ENCODE measurements around the gene DESI2.
"Not testable (repeated sequence)": the region's sequence is repeated elsewhere in the genome, so short reads cannot be mapped to it uniquely, and the experiment has no call there.

Gene DESI2

GRCh38 chr1:244660595-244660994 lies 7.7 kb downstream of the DESI2 start:
- Histone ChIP-seq H3K27me3 (ENCODE audit: control insufficient read depth, insufficient read depth, low read length) (no peaks in the 10 kb centered on the region), H3K27ac (ENCODE audit: low read depth, low read length) (no peak overlapping the region), H3K4me3 (ENCODE audit: low read length) (no peak overlapping the region), H3K9ac (ENCODE audit: low read length) (no peak overlapping the region), H3K36me3 (ENCODE audit: control insufficient read depth, insufficient read depth, low read length) (no peaks in the 10 kb centered on the region), H3K4me1 (ENCODE audit: control insufficient read depth, insufficient read depth, low read length) (no peaks in the 10 kb centered on the region)

- H3K27me3 ChIP-seq (ENCODE audit: control insufficient read depth, insufficient read depth, low read length); H3K27ac ChIP-seq (ENCODE audit: low read depth, low read length); H3K4me3 ChIP-seq (ENCODE audit: low read length); H3K4me1 ChIP-seq (ENCODE audit: control insufficient read depth, insufficient read depth, low read length); H3K9ac ChIP-seq (ENCODE audit: low read length); H3K36me3 ChIP-seq (ENCODE audit: control insufficient read depth, insufficient read depth, low read length): not testable (repeated sequence)
These were observed 8.8 kb downstream of the DESI2 start for GRCh38 chr1:244661569-244662312.

- H3K4me1 ChIP-seq (ENCODE audit: control insufficient read depth, insufficient read depth, low read length), result no peaks in the 10 kb centered on the region
- H3K4me3 ChIP-seq (ENCODE audit: low read length), result no peak overlapping the region
- no peaks in the 10 kb centered on the region for H3K36me3 ChIP-seq (ENCODE audit: control insufficient read depth, insufficient read depth, low read length)
- no peaks in the 10 kb centered on the region for H3K27me3 ChIP-seq (ENCODE audit: control insufficient read depth, insufficient read depth, low read length)
- no peak overlapping the region for H3K27ac ChIP-seq (ENCODE audit: low read depth, low read length)
- H3K9ac ChIP-seq (ENCODE audit: low read length), result no peak overlapping the region
These were observed 9.7 kb downstream of the DESI2 start for GRCh38 chr1:244662599-244662998.

- Histone ChIP-seq H3K27ac (ENCODE audit: low read depth, low read length) (no peak overlapping the region), H3K36me3 (ENCODE audit: control insufficient read depth, insufficient read depth, low read length) (no peaks in the 10 kb centered on the region), H3K4me1 (ENCODE audit: control insufficient read depth, insufficient read depth, low read length) (no peaks in the 10 kb centered on the region), H3K27me3 (ENCODE audit: control insufficient read depth, insufficient read depth, low read length) (no peaks in the 10 kb centered on the region), H3K9ac (ENCODE audit: low read length) (no peak overlapping the region), H3K4me3 (ENCODE audit: low read length) (no peak overlapping the region)
These were observed 11.4 kb downstream of the DESI2 start for GRCh38 chr1:244664353-244664752.

- Histone ChIP-seq H3K36me3 (ENCODE audit: control insufficient read depth, insufficient read depth, low read length) (no peaks in the 10 kb centered on the region), H3K27ac (ENCODE audit: low read depth, low read length) (no peak overlapping the region), H3K27me3 (ENCODE audit: control insufficient read depth, insufficient read depth, low read length) (no peaks in the 10 kb centered on the region), H3K4me3 (ENCODE audit: low read length) (no peak overlapping the region), H3K4me1 (ENCODE audit: control insufficient read depth, insufficient read depth, low read length) (no peaks in the 10 kb centered on the region), H3K9ac (ENCODE audit: low read length) (no peak overlapping the region)
These were observed 12.9 kb downstream of the DESI2 start for GRCh38 chr1:244665771-244666217.

GRCh38 chr1:244666672-244667418 lies 13.9 kb downstream of the DESI2 start:
- H3K27ac ChIP-seq (ENCODE audit: low read depth, low read length); H3K4me1 ChIP-seq (ENCODE audit: control insufficient read depth, insufficient read depth, low read length); H3K9ac ChIP-seq (ENCODE audit: low read length); H3K27me3 ChIP-seq (ENCODE audit: control insufficient read depth, insufficient read depth, low read length); H3K4me3 ChIP-seq (ENCODE audit: low read length); H3K36me3 ChIP-seq (ENCODE audit: control insufficient read depth, insufficient read depth, low read length): not testable (repeated sequence)

- no peak overlapping the region for H3K4me3 ChIP-seq (ENCODE audit: low read length)
- H3K27ac ChIP-seq (ENCODE audit: low read depth, low read length), result no peak overlapping the region
- H3K36me3 ChIP-seq (ENCODE audit: control insufficient read depth, insufficient read depth, low read length), result no peaks in the 10 kb centered on the region
- no peaks in the 10 kb centered on the region for H3K27me3 ChIP-seq (ENCODE audit: control insufficient read depth, insufficient read depth, low read length)
- peaks cover under 1% of the 10 kb centered on the region for H3K4me1 ChIP-seq (ENCODE audit: control insufficient read depth, insufficient read depth, low read length)
- H3K9ac ChIP-seq (ENCODE audit: low read length), result no peak overlapping the region
These were observed 14.9 kb downstream of the DESI2 start for GRCh38 chr1:244667797-244668196.

- H3K9ac ChIP-seq (ENCODE audit: low read length), result no peak overlapping the region
- no peaks in the 10 kb centered on the region for H3K27me3 ChIP-seq (ENCODE audit: control insufficient read depth, insufficient read depth, low read length)
- H3K4me3 ChIP-seq (ENCODE audit: low read length), result peak overlapping the region; percentile 1
- no peaks in the 10 kb centered on the region for H3K36me3 ChIP-seq (ENCODE audit: control insufficient read depth, insufficient read depth, low read length)
- peak overlapping the region; percentile 32 for H3K27ac ChIP-seq (ENCODE audit: low read depth, low read length)
- H3K4me1 ChIP-seq (ENCODE audit: control insufficient read depth, insufficient read depth, low read length), result peaks cover 5% of the 10 kb centered on the region
These were observed 20.2 kb downstream of the DESI2 start for GRCh38 chr1:244672946-244673682.

- no peak overlapping the region for H3K9ac ChIP-seq (ENCODE audit: low read length)
- H3K4me1 ChIP-seq (ENCODE audit: control insufficient read depth, insufficient read depth, low read length), result peaks cover 5% of the 10 kb centered on the region
- H3K27me3 ChIP-seq (ENCODE audit: control insufficient read depth, insufficient read depth, low read length), result no peaks in the 10 kb centered on the region
- H3K36me3 ChIP-seq (ENCODE audit: control insufficient read depth, insufficient read depth, low read length), result no peaks in the 10 kb centered on the region
- H3K4me3 ChIP-seq (ENCODE audit: low read length), result no peak overlapping the region
- no peak overlapping the region for H3K27ac ChIP-seq (ENCODE audit: low read depth, low read length)
These were observed 21.5 kb downstream of the DESI2 start for GRCh38 chr1:244674446-244674845.

GRCh38 chr1:244675167-244675566 lies 22.2 kb downstream of the DESI2 start:
- Histone ChIP-seq H3K27ac (ENCODE audit: low read depth, low read length) (no peak overlapping the region), H3K4me1 (ENCODE audit: control insufficient read depth, insufficient read depth, low read length) (peaks cover 5% of the 10 kb centered on the region)

GRCh38 chr1:244678697-244679096 lies 25.8 kb downstream of the DESI2 start:
- Histone ChIP-seq H3K9ac (ENCODE audit: low read length) (no peak overlapping the region), H3K4me1 (ENCODE audit: control insufficient read depth, insufficient read depth, low read length) (no peaks in the 10 kb centered on the region), H3K27me3 (ENCODE audit: control insufficient read depth, insufficient read depth, low read length) (no peaks in the 10 kb centered on the region), H3K36me3 (ENCODE audit: control insufficient read depth, insufficient read depth, low read length) (no peaks in the 10 kb centered on the region), H3K27ac (ENCODE audit: low read depth, low read length) (no peak overlapping the region), H3K4me3 (ENCODE audit: low read length) (no peak overlapping the region)

More at GRCh38 chr1:244675167-244675566, 22.2 kb downstream of the DESI2 start:
- H3K27me3 ChIP-seq (ENCODE audit: control insufficient read depth, insufficient read depth, low read length), result no peaks in the 10 kb centered on the region
- no peak overlapping the region for H3K4me3 ChIP-seq (ENCODE audit: low read length)
- no peak overlapping the region for H3K9ac ChIP-seq (ENCODE audit: low read length)
- no peaks in the 10 kb centered on the region for H3K36me3 ChIP-seq (ENCODE audit: control insufficient read depth, insufficient read depth, low read length)

GRCh38 chr1:244680667-244681066 lies 27.7 kb downstream of the DESI2 start:
- Histone ChIP-seq H3K4me1 (ENCODE audit: control insufficient read depth, insufficient read depth, low read length) (no peaks in the 10 kb centered on the region), H3K27ac (ENCODE audit: low read depth, low read length) (no peak overlapping the region), H3K4me3 (ENCODE audit: low read length) (no peak overlapping the region), H3K9ac (ENCODE audit: low read length) (no peak overlapping the region), H3K27me3 (ENCODE audit: control insufficient read depth, insufficient read depth, low read length) (no peaks in the 10 kb centered on the region), H3K36me3 (ENCODE audit: control insufficient read depth, insufficient read depth, low read length) (no peaks in the 10 kb centered on the region)
